HepG2 (cell line): ENCODE measurements around the gene DNAJC8. TPM values are rescaled to one million over a fixed set of nuclear protein-coding genes. Genes with fewer than 3 reads are reported as not detected.

Source experiments
- BORCS8-MEF2B ChIP-seq: sonication (generic); formaldehyde crosslinking; IDR thresholded peaks from 2 replicates; pipeline ENCODE4 v1.8.0; 2022; ENCODE audit warnings: mild to moderate bottlenecking, missing genetic modification reagents
- CBFB ChIP-seq: sonication (generic); formaldehyde crosslinking; IDR thresholded peaks from 2 replicates; pipeline ENCODE4 v1.4.0; 2020; ENCODE audit warnings: missing genetic modification reagents
- ESRRA ChIP-seq: sonication (generic); formaldehyde crosslinking; IDR thresholded peaks from 2 replicates; pipeline ENCODE4 v1.5.1; 2020; ENCODE audit warnings: mild to moderate bottlenecking, low read depth, missing genetic modification reagents
- FOXO1 ChIP-seq: sonication (generic); formaldehyde crosslinking; IDR thresholded peaks from 2 replicates; pipeline ENCODE4 v1.4.0; 2020; ENCODE audit warnings: missing genetic modification reagents
- HNRNPLL ChIP-seq: fragments of 200-400 bp; formaldehyde crosslinking; IDR thresholded peaks from 2 replicates; pipeline ENCODE4 v1.6.1; 2017; ENCODE audit warnings: mild to moderate bottlenecking, low read depth, low read length; ENCODE audit not compliant: poor library complexity, severe bottlenecking
- MAX ChIP-seq: IDR thresholded peaks from 2 replicates; pipeline ENCODE4 v1.6.1; 2012; ENCODE audit warnings: inconsistent platforms
- NRL ChIP-seq: sonication (generic); formaldehyde crosslinking; IDR thresholded peaks from 2 replicates; pipeline ENCODE4 v1.5.0; 2020; ENCODE audit warnings: missing genetic modification reagents, mild to moderate bottlenecking, moderate library complexity, borderline replicate concordance
- RARA ChIP-seq: IDR thresholded peaks from 2 replicates; pipeline ENCODE4 v1.6.1; 2016; ENCODE audit warnings: missing genetic modification reagents, missing compliant biosample characterization
- RBM22 ChIP-seq: fragments of 200-400 bp; formaldehyde crosslinking; optimal IDR thresholded peaks from 2 replicates; pipeline ENCODE3; 2017; ENCODE audit warnings: mild to moderate bottlenecking, low read length, moderate library complexity
- RERE ChIP-seq: IDR thresholded peaks from 2 replicates; pipeline ENCODE4 v1.6.1; 2016; ENCODE audit warnings: low read depth, missing genetic modification reagents, missing compliant biosample characterization
- RXRB ChIP-seq: IDR thresholded peaks from 2 replicates; pipeline ENCODE4 v1.6.1; 2016; ENCODE audit warnings: borderline replicate concordance, missing genetic modification reagents, missing compliant biosample characterization
- TEAD3 ChIP-seq: optimal IDR thresholded peaks from 2 replicates; pipeline ENCODE3; 2016; ENCODE audit warnings: borderline replicate concordance
- THAP8 ChIP-seq: sonication (generic); formaldehyde crosslinking; IDR thresholded peaks from 2 replicates; pipeline ENCODE4 v1.5.1; 2020; ENCODE audit warnings: missing genetic modification reagents, mild to moderate bottlenecking, borderline replicate concordance
- THAP9 ChIP-seq: sonication (generic); formaldehyde crosslinking; IDR thresholded peaks from 2 replicates; pipeline ENCODE4; 2020; ENCODE audit warnings: missing genetic modification reagents, mild to moderate bottlenecking, borderline replicate concordance
- ZBTB25 ChIP-seq: IDR thresholded peaks from 2 replicates; pipeline ENCODE4 v1.6.1; 2018; ENCODE audit warnings: missing genetic modification reagents
- ZNF556 ChIP-seq: sonication (generic); formaldehyde crosslinking; IDR thresholded peaks from 2 replicates; pipeline ENCODE4 v1.4.0; 2020; ENCODE audit warnings: mild to moderate bottlenecking, missing genetic modification reagents, borderline replicate concordance
- ZSCAN12 ChIP-seq: sonication (generic); formaldehyde crosslinking; IDR thresholded peaks from 2 replicates; pipeline ENCODE4 v1.9.0; 2021; ENCODE audit warnings: mild to moderate bottlenecking, missing genetic modification reagents
- polyA plus RNA-seq, 8 experiments: library from polyadenylated mRNA; depleted of rRNA in 3 of 8; stranded (reverse) in 7 of 8; unstranded in 1 of 8; fragments of >200 nt; fragmentation: Illumina TruSeq in 4 of 8; extraction: Trizol in 4 of 8; gene quantifications; 2 replicates each; pipeline versions ENCODE4 v1.2.1 to v1.2.3, GENCODE V29; 2011 to 2016; ENCODE audit warnings: low read depth in 4 of 8, missing spikeins in 1 of 8, mixed read lengths in 1 of 8; ENCODE audit not compliant: insufficient read depth in 1 of 8
- total RNA-seq, 5 experiments: library from RNA; depleted of rRNA; stranded (reverse); fragments of >200 nt; fragmentation: Illumina TruSeq; extraction: Trizol; gene quantifications; 2 replicates each; pipeline ENCODE4 v1.2.3, GENCODE V29; 2016; ENCODE audit warnings: low read depth in 1 of 5

DNAJC8 gene
- total and polyA plus RNA-seq, 2 of the 13 experiments (the other 11 are each of a cell fraction or from before 2014, with no cell fraction given) = 54.5 to 126 TPM

- TF ChIP-seq THAP8 (CRISPR knock-in tag) (no peak), MAX (peak; percentile 91), RBM22 (peak; percentile 67), ZNF556 (0 out of 2 replicates have a peak, but pooled peaks have one; percentile 64), ZBTB25 (CRISPR knock-in tag) (0 out of 2 replicates have a peak, but pooled peaks have one; percentile 27), CBFB (CRISPR knock-in tag) (0 out of 2 replicates have a peak, but pooled peaks have one; percentile 36), BORCS8-MEF2B (CRISPR knock-in tag) (peak; percentile 57; the same call in 1 of the 2 replicates), RARA (CRISPR knock-in tag) (0 out of 2 replicates have a peak, but pooled peaks have one; percentile 15), RXRB (CRISPR knock-in tag) (peak; percentile 24; the same call in 1 of the 2 replicates), RERE (CRISPR knock-in tag) (no peak), NRL (peak; percentile 74; the same call in 1 of the 2 replicates), THAP9 (CRISPR knock-in tag) (peak; percentile 62; the same call in 1 of the 2 replicates), TEAD3 (CRISPR knock-in tag) (peak; percentile 41), HNRNPLL (no peak), ZSCAN12 (CRISPR knock-in tag) (no peak), FOXO1 (CRISPR knock-in tag) (peak; percentile 22; the same call in 1 of the 2 replicates), ESRRA (CRISPR knock-in tag) (0 out of 2 replicates have a peak, but pooled peaks have one; percentile 36)
Observed at GRCh38 chr1:28232558-28233263, at the start of gene DNAJC8 (continued).
